WI38 (cell line): ENCODE data around the gene PDE1A.

Source experiments
- H3K4me3 ChIP-seq: 2 replicates; pipeline ENCODE4 v1.5.1; 2011; ENCODE audit warnings: low read depth, mild to moderate bottlenecking, control low read depth, low read length
- CTCF ChIP-seq: IDR thresholded peaks from 2 replicates; pipeline ENCODE4 v1.5.1; 2012; ENCODE audit warnings: low read depth, mild to moderate bottlenecking, control low read depth, low read length

Gene PDE1A

GRCh38 chr2:182360663-182361260 lies 66.1 kb downstream of the PDE1A start:
- H3K4me3 ChIP-seq = no peak overlapping the region
- TF ChIP-seq CTCF = no peak

- no peak for TF ChIP-seq CTCF
- no peak overlapping the region for H3K4me3 ChIP-seq
Observed at GRCh38 chr2:182359990-182360662, 66.7 kb downstream of the PDE1A start.

GRCh38 chr2:182359027-182359989 lies 67.5 kb downstream of the PDE1A start:
- H3K4me3 ChIP-seq = no peak overlapping the region
- TF ChIP-seq CTCF = no peak

- no peak for TF ChIP-seq CTCF
Observed at GRCh38 chr2:182358601-182359000, 68.2 kb downstream of the PDE1A start.

GRCh38 chr2:182355815-182356214 lies 71.0 kb downstream of the PDE1A start:
- TF ChIP-seq CTCF = no peak
- no peak overlapping the region for H3K4me3 ChIP-seq

More at GRCh38 chr2:182358601-182359000, 68.2 kb downstream of the PDE1A start:
- H3K4me3 ChIP-seq = no peak overlapping the region

- H3K4me3 ChIP-seq = no peak overlapping the region
- TF ChIP-seq CTCF = no peak
Observed at GRCh38 chr2:182351427-182351826, 75.4 kb downstream of the PDE1A start.
